ENCODE measurements around the gene CACHD1.

The CACHD1 gene

DNA sequence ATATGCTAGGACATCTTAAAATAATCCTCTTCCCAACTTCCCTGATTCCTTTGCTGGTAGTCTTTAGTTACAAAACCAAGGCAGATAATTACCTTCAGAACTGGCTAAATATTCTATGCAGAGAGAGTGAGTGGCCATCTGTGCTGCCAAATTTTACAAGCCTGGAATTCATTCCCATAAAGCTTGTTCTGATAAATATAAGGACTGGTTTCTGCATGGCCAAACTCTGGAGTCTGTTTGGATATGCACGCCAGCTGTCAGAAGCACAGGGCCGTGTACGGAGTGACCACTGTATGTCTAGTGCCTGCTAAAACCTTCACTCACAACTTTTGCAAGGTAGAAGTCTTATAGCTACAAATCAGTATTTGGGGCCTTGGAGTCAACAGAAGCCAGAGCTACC is 208.4 kb downstream of the CACHD1 start:
- ChIA-PET POLR2A (no interaction called here), CTCF (interaction anchor here (1.0 to 3.4 kb wide), 3 partner anchors 8 to 147 kb away, joined by 4 to 17 read pairs (median 7); no protein-coding TSS in a partner anchor)
- no peak for TF ChIP-seq CTCF (IDR thresholded peaks at IDR 0.05; ENCODE audit: control extremely low read depth, extremely low read depth, low read depth, missing control alignments)
- no peak for DNase-seq (ENCODE audit: extremely low spot score)

DNA sequence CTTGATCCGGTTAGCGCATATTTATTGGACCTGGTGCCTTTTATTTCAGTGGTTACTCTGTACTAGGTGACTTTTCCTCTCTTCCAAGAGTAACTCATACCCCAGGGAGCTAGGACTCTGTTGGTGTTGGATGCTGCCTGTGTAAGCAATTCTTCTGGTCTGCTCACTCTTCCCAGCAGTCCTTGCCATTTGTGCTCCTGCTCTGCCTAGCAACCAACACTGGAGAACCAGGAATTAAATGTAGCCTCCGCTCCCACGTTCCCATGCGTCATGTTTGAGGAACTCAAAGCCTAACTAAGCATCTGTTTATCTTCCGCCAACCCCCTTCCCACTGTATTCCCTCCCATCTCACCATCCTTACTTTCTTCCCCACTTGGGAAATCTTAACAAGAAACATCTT is 209.2 kb downstream of the CACHD1 start:
- POLR2A ChIA-PET = no interaction called here

GRCh38 chr1:64680599-64680998 is 210.7 kb downstream of the CACHD1 start:
- ChIA-PET POLR2A (no interaction called here), CTCF (interaction anchor here (1.1 to 3.4 kb wide), 3 partner anchors 8 to 1007 kb away, joined by 3 to 17 read pairs (median 3); no protein-coding TSS in a partner anchor)
- DNase-seq (ENCODE audit: extremely low spot score) = no peak
- TF ChIP-seq CTCF (IDR thresholded peaks at IDR 0.05; ENCODE audit: control extremely low read depth, extremely low read depth, low read depth, missing control alignments) = no peak

More for the DNA sequence above, 209.2 kb downstream of the CACHD1 start:
- no peak for DNase-seq (ENCODE audit: extremely low spot score)
- TF ChIP-seq CTCF (IDR thresholded peaks at IDR 0.05; ENCODE audit: control extremely low read depth, extremely low read depth, low read depth, missing control alignments) = no peak
- CTCF ChIA-PET = interaction anchor here (1.0 to 3.4 kb wide), 4 partner anchors 9 to 146 kb away, joined by 4 to 17 read pairs (median 6); no protein-coding TSS in a partner anchor

- DNase-seq (ENCODE audit: extremely low spot score) = no peak
- TF ChIP-seq CTCF (IDR thresholded peaks at IDR 0.05; ENCODE audit: control extremely low read depth, extremely low read depth, low read depth, missing control alignments) = no peak
- CTCF ChIA-PET = interaction anchor here (0.8 to 1.5 kb wide), 3 partner anchors 20 to 1006 kb away, joined by 3 to 4 read pairs (median 3); no protein-coding TSS in a partner anchor
- POLR2A ChIA-PET = no interaction called here
These were observed 211.1 kb downstream of the CACHD1 start for GRCh38 chr1:64681043-64681442.

DNA sequence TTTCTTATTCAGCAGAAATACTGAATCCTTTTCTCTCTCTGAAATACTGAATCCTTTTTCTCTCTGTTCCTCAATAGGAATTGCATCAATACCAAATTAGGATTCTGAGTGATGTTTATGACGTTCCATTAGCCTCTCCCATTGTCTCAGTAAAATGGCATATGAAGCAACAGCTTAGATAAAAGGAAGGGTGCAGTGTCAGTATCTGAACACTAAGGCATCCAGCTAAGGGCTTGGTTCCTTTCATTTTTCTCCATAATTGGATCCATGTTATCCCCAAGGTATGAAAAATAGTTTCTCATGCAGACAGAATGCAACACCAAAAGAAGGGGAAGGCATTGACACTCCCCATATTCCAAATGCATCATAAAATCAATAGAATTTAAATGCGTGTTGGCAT is 213.5 kb downstream of the CACHD1 start:
- ChIA-PET POLR2A (no interaction called here), CTCF (interaction anchor here (1.9 kb wide), 1 partner anchor 8 kb away, joined by 7 read pairs; no protein-coding TSS in a partner anchor)
- TF ChIP-seq CTCF (IDR thresholded peaks at IDR 0.05; ENCODE audit: control extremely low read depth, extremely low read depth, low read depth, missing control alignments) = no peak
- DNase-seq (ENCODE audit: extremely low spot score) = no peak

DNA sequence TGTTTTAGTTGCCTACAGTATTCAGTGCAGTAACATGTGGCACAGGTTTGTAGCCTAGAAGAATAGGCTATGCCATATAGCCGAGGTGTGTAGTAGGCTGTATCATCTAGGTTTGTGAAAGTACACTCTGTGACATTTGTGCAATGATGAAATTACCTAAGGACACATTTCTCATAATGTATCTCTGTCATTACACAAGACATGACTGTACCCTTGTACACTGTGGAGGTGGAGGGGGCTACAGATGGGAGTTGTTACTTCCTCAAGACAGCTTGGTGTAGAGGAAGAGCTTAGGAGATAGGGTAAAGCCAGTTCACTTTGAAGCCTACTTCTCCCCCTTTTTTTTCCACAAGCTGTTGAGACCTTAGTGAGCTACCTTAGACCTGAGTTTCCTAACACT is 215.3 kb downstream of the CACHD1 start:
- ChIA-PET CTCF (interaction anchor here (0.7 to 1.5 kb wide), 8 partner anchors 8 to 1003 kb away, joined by 3 to 14 read pairs (median 3); no protein-coding TSS in a partner anchor), POLR2A (no interaction called here)
- TF ChIP-seq CTCF (IDR thresholded peaks at IDR 0.05; ENCODE audit: control extremely low read depth, extremely low read depth, low read depth, missing control alignments) = no peak
- no peak for DNase-seq (ENCODE audit: extremely low spot score)
